Measurements from ENCODE around the gene DEAF1. TPM values are rescaled to one million over a fixed set of nuclear protein-coding genes. Genes with fewer than 3 reads are reported as not detected.

The DEAF1 gene
- total RNA-seq, 1 donor from 2014 or later: 48.9 TPM

DNA sequence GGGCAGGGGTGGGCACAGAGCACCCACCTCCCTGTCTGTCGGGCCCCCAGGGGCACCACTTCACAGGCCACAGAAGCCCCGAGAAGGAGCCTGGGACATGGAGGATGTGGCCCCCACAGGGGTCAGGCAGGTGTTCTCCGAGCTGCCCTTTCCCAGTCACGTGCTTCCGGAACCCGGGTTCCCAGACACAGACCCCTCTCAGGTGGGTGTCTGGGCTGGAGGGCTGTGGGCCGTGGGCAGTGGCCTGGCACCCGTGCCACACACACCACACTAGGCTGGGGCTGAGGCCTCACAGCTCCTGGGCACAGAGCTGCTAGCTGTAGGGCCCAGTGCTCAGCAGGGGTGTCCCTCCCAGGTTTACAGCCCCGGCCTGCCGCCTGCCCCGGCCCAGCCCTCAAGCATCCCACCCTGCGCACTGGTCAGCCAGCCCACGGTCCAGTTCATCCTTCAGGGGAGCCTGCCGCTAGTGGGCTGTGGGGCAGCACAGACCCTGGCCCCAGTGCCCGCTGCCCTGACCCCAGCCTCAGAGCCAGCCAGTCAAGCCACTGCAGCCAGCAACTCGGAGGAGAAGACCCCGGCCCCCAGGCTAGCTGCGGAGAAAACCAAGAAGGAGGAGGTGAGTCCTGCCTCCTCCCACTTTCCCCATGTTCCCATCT is 84.7 kb downstream of the DEAF1 start:
- Mint-ChIP-seq H3K27ac (ENCODE audit: unreplicated experiment) (no peak overlapping the region), H3K36me3 (ENCODE audit: low read depth, unreplicated experiment) (peaks cover 19% of the 10 kb centered on the region), H3K27me3 (ENCODE audit: low read depth, unreplicated experiment) (no peaks in the 10 kb centered on the region), H3K9me3 (ENCODE audit: unreplicated experiment) (no peaks in the 10 kb centered on the region), H3K4me3 (ENCODE audit: unreplicated experiment) (no peak overlapping the region), H3K4me1 (ENCODE audit: low read depth, unreplicated experiment) (peaks cover 5% of the 10 kb centered on the region)
- Histone ChIP-seq H3K9ac (ENCODE audit: low read length) (no peak overlapping the region), H3K4me2 (ENCODE audit: low read length) (no peak overlapping the region), H3K27ac (ENCODE audit: low read depth, low read length) (no peak overlapping the region), H3K4me3 (ENCODE audit: insufficient read depth, low read depth, low read length) (no peak overlapping the region), H3K27me3 (ENCODE audit: insufficient read depth, low read length) (no peaks in the 10 kb centered on the region), H3K79me2 (ENCODE audit: insufficient read depth, low read length) (peaks cover 13% of the 10 kb centered on the region), H3K36me3 (ENCODE audit: insufficient read depth, low read length) (peaks cover 19% of the 10 kb centered on the region), H4K20me1 (ENCODE audit: insufficient read depth, low read length) (peaks cover 74% of the 10 kb centered on the region), H3K9me3 (ENCODE audit: insufficient read depth, low read depth, low read length) (no peaks in the 10 kb centered on the region), H2AFZ (ENCODE audit: low read depth, low read length) (no peak overlapping the region), H3K4me1 (ENCODE audit: insufficient read depth, low read length) (peaks cover 13% of the 10 kb centered on the region)
- DNase-seq (ENCODE audit: low read depth) (no peak), FAIRE-seq (no peak)
- TF ChIP-seq CTCF (IDR thresholded peaks at IDR 0.05; ENCODE audit: insufficient read depth, low read depth, low read length) (no peak), EZH2 (IDR thresholded peaks at IDR 0.05; ENCODE audit: insufficient read depth, low read length) (no peak)

- Mint-ChIP-seq H3K27me3 (ENCODE audit: low read depth, unreplicated experiment) (no peaks in the 10 kb centered on the region), H3K9me3 (ENCODE audit: unreplicated experiment) (no peaks in the 10 kb centered on the region), H3K36me3 (ENCODE audit: low read depth, unreplicated experiment) (peaks cover 17% of the 10 kb centered on the region), H3K4me3 (ENCODE audit: unreplicated experiment) (no peak overlapping the region), H3K27ac (ENCODE audit: unreplicated experiment) (peak overlapping the region; percentile 41), H3K4me1 (ENCODE audit: low read depth, unreplicated experiment) (peaks cover 5% of the 10 kb centered on the region)
- no peak for DNase-seq (ENCODE audit: low read depth)
- peaks cover 27% of the 10 kb centered on the region for H3K36me3 ChIP-seq (ENCODE audit: insufficient read depth, low read length)
- TF ChIP-seq EZH2 (IDR thresholded peaks at IDR 0.05; ENCODE audit: insufficient read depth, low read length): no peak
- no peak for TF ChIP-seq CTCF (IDR thresholded peaks at IDR 0.05; ENCODE audit: insufficient read depth, low read depth, low read length)
- peaks cover 4% of the 10 kb centered on the region for H3K4me1 ChIP-seq (ENCODE audit: insufficient read depth, low read length)
- H3K79me2 ChIP-seq (ENCODE audit: insufficient read depth, low read length): peaks cover 14% of the 10 kb centered on the region
- H2AFZ ChIP-seq (ENCODE audit: low read depth, low read length): no peak overlapping the region
- H4K20me1 ChIP-seq (ENCODE audit: insufficient read depth, low read length): peaks cover 72% of the 10 kb centered on the region
- no peak overlapping the region for H3K4me2 ChIP-seq (ENCODE audit: low read length)
- no peaks in the 10 kb centered on the region for H3K27me3 ChIP-seq (ENCODE audit: insufficient read depth, low read length)
- H3K9me3 ChIP-seq (ENCODE audit: insufficient read depth, low read depth, low read length): no peaks in the 10 kb centered on the region
- no peak overlapping the region for H3K9ac ChIP-seq (ENCODE audit: low read length)
- H3K4me3 ChIP-seq (ENCODE audit: insufficient read depth, low read depth, low read length): no peak overlapping the region
- no peak overlapping the region for H3K27ac ChIP-seq (ENCODE audit: low read depth, low read length)
- FAIRE-seq: no peak
Measured at GRCh38 chr11:609341-609811, 85.6 kb downstream of the DEAF1 start.

- Mint-ChIP-seq H3K27me3 (ENCODE audit: low read depth, unreplicated experiment) (no peaks in the 10 kb centered on the region), H3K36me3 (ENCODE audit: low read depth, unreplicated experiment) (peaks cover 16% of the 10 kb centered on the region), H3K9me3 (ENCODE audit: unreplicated experiment) (no peaks in the 10 kb centered on the region), H3K27ac (ENCODE audit: unreplicated experiment) (peak overlapping the region; percentile 41), H3K4me3 (ENCODE audit: unreplicated experiment) (no peak overlapping the region), H3K4me1 (ENCODE audit: low read depth, unreplicated experiment) (peaks cover 5% of the 10 kb centered on the region)
- H3K79me2 ChIP-seq (ENCODE audit: insufficient read depth, low read length): peaks cover 14% of the 10 kb centered on the region
- no peak for DNase-seq (ENCODE audit: low read depth)
- no peaks in the 10 kb centered on the region for H3K9me3 ChIP-seq (ENCODE audit: insufficient read depth, low read depth, low read length)
- H3K4me3 ChIP-seq (ENCODE audit: insufficient read depth, low read depth, low read length): no peak overlapping the region
- peaks cover 72% of the 10 kb centered on the region for H4K20me1 ChIP-seq (ENCODE audit: insufficient read depth, low read length)
- H3K9ac ChIP-seq (ENCODE audit: low read length): no peak overlapping the region
- TF ChIP-seq EZH2 (IDR thresholded peaks at IDR 0.05; ENCODE audit: insufficient read depth, low read length): no peak
- TF ChIP-seq CTCF (IDR thresholded peaks at IDR 0.05; ENCODE audit: insufficient read depth, low read depth, low read length): no peak
- H3K4me2 ChIP-seq (ENCODE audit: low read length): no peak overlapping the region
- H3K27me3 ChIP-seq (ENCODE audit: insufficient read depth, low read length): no peaks in the 10 kb centered on the region
- H3K36me3 ChIP-seq (ENCODE audit: insufficient read depth, low read length): peaks cover 31% of the 10 kb centered on the region
- H2AFZ ChIP-seq (ENCODE audit: low read depth, low read length): no peak overlapping the region
- peaks cover 4% of the 10 kb centered on the region for H3K4me1 ChIP-seq (ENCODE audit: insufficient read depth, low read length)
- no peak overlapping the region for H3K27ac ChIP-seq (ENCODE audit: low read depth, low read length)
- FAIRE-seq: no peak
Measured at GRCh38 chr11:608791-609251, 86.2 kb downstream of the DEAF1 start.

All from astrocyte (in vitro differentiated cells and primary cell).